Stimulated activated naive CD8-positive, alpha-beta T cell treated with anti-CD3 and anti-CD28 coated beads, Interleukin-15, Interleukin-2, amounts not matched to agents 100 ng/mL and 50 ng/mL, for 24 hours (primary cell): ENCODE results near the gene RAP1GAP2.
A peak's percentile ranks its signal among the peaks of the same experiment; 100 is the strongest.
"Not testable (repeated sequence)": the region's sequence is repeated elsewhere in the genome, so short reads cannot be mapped to it uniquely, and the experiment has no call there.

Experiments used
- H3K27ac Mint-ChIP-seq: one replicate; pipeline ENCODE4 v1.8.0; 2021; ENCODE audit warnings: mild to moderate bottlenecking, mixed read lengths
- H3K27me3 Mint-ChIP-seq: one replicate; pipeline ENCODE4 v1.8.0; 2021; ENCODE audit warnings: mixed read lengths
- H3K36me3 Mint-ChIP-seq: one replicate; pipeline ENCODE4 v1.8.0; 2021; ENCODE audit warnings: low read depth, mixed read lengths
- H3K4me1 Mint-ChIP-seq: one replicate; pipeline ENCODE4 v1.8.0; 2021; ENCODE audit warnings: low read depth, mixed read lengths
- H3K4me3 Mint-ChIP-seq: one replicate; pipeline ENCODE4 v1.8.0; 2021; ENCODE audit warnings: mild to moderate bottlenecking, mixed read lengths
- H3K9me3 Mint-ChIP-seq: one replicate; pipeline ENCODE4 v1.8.0; 2021; ENCODE audit warnings: mixed read lengths

The RAP1GAP2 gene

DNA sequence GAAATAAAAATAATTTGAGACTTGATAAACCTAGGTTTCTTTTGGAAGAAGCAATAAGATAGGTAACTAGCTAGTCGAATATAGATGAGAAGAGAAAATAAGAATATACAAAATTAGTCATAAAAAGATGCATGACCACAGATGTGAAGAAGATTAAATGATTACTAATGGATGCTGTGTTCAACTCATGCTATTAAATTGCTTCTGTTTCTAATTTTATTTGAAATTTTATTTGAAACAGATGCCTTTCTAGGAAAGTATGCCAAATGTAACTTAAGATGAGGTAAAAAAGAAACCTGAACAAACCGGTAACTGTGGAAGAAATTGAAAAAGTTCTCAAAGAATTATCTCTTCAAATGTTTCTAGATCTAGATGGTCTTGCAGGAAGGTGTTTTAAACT is 175.6 kb downstream of the RAP1GAP2 start:
- Mint-ChIP-seq H3K4me1 (no peaks in the 10 kb centered on the region), H3K27ac (no peak overlapping the region), H3K9me3 (no peaks in the 10 kb centered on the region), H3K36me3 (peaks cover 3% of the 10 kb centered on the region), H3K27me3 (no peaks in the 10 kb centered on the region), H3K4me3 (no peak overlapping the region)

DNA sequence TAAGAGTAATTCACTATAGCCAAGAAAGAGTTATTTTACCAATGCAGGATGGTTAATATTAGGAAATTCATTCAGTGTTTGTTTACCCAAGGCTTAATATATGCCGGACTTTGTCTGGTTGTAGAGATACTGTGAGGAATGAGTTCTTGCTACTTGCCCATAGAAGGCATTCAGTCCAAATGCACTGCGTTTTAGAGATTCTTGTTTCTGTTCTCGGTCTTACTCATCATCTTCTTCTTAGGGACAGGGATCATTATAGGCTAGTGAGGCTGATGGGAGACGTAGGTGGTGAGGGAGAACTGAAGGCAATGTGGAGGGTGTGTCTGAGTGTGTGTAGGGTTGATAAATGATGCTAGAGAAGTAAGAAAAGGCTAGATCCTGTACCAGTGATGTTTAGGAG is 176.5 kb downstream of the RAP1GAP2 start:
- Mint-ChIP-seq H3K4me3 (no peak overlapping the region), H3K9me3 (no peaks in the 10 kb centered on the region), H3K27me3 (no peaks in the 10 kb centered on the region), H3K4me1 (no peaks in the 10 kb centered on the region), H3K27ac (no peak overlapping the region), H3K36me3 (peaks cover 3% of the 10 kb centered on the region)

- no peaks in the 10 kb centered on the region for H3K4me1 Mint-ChIP-seq
- peak overlapping the region; percentile 29 for H3K27ac Mint-ChIP-seq
- H3K4me3 Mint-ChIP-seq: no peak overlapping the region
- H3K27me3 Mint-ChIP-seq: no peaks in the 10 kb centered on the region
- no peaks in the 10 kb centered on the region for H3K9me3 Mint-ChIP-seq
- peaks cover 3% of the 10 kb centered on the region for H3K36me3 Mint-ChIP-seq
These were observed 178.1 kb downstream of the RAP1GAP2 start for GRCh38 chr17:2974347-2974746.

- H3K4me3 Mint-ChIP-seq: no peak overlapping the region
- no peaks in the 10 kb centered on the region for H3K27me3 Mint-ChIP-seq
- no peak overlapping the region for H3K27ac Mint-ChIP-seq
- no peaks in the 10 kb centered on the region for H3K4me1 Mint-ChIP-seq
- H3K36me3 Mint-ChIP-seq: peaks cover 3% of the 10 kb centered on the region
- H3K9me3 Mint-ChIP-seq: no peaks in the 10 kb centered on the region
These were observed 179.3 kb downstream of the RAP1GAP2 start for GRCh38 chr17:2975469-2975958.

- no peak overlapping the region for H3K4me3 Mint-ChIP-seq
These were observed 180.9 kb downstream of the RAP1GAP2 start for GRCh38 chr17:2977157-2977556.

GRCh38 chr17:2978116-2978515 is 181.9 kb downstream of the RAP1GAP2 start:
- Mint-ChIP-seq H3K27me3 (no peaks in the 10 kb centered on the region), H3K9me3 (no peaks in the 10 kb centered on the region), H3K36me3 (peaks cover 7% of the 10 kb centered on the region), H3K4me1 (no peaks in the 10 kb centered on the region), H3K27ac (no peak overlapping the region), H3K4me3 (no peak overlapping the region)

More at GRCh38 chr17:2977157-2977556, 180.9 kb downstream of the RAP1GAP2 start:
- H3K27me3 Mint-ChIP-seq: no peaks in the 10 kb centered on the region
- H3K27ac Mint-ChIP-seq: no peak overlapping the region
- H3K9me3 Mint-ChIP-seq: no peaks in the 10 kb centered on the region
- peaks cover 3% of the 10 kb centered on the region for H3K36me3 Mint-ChIP-seq
- H3K4me1 Mint-ChIP-seq: no peaks in the 10 kb centered on the region

DNA sequence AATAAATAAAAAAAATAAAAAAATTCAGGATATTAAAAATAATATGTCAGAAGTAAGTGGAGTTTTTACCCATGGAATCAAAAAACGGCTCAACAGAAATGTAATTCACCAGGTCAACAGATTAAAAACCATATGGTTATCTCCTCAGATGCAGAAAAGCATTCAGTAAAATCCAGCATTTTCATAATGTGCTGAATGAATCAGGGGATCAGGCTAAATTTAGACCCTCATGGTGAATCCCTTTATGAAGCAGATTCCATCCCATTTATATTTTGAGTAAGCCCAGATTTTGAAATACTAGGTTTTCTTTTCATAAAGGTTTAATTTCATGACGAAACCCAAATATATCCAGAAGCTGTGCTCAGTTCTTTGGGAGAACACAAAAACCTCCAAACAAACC is 182.8 kb downstream of the RAP1GAP2 start:
- no peaks in the 10 kb centered on the region for H3K4me1 Mint-ChIP-seq
- H3K36me3 Mint-ChIP-seq: peaks cover 4% of the 10 kb centered on the region
- H3K27me3 Mint-ChIP-seq: no peaks in the 10 kb centered on the region
- no peak overlapping the region for H3K27ac Mint-ChIP-seq
- no peaks in the 10 kb centered on the region for H3K9me3 Mint-ChIP-seq
- no peak overlapping the region for H3K4me3 Mint-ChIP-seq

DNA sequence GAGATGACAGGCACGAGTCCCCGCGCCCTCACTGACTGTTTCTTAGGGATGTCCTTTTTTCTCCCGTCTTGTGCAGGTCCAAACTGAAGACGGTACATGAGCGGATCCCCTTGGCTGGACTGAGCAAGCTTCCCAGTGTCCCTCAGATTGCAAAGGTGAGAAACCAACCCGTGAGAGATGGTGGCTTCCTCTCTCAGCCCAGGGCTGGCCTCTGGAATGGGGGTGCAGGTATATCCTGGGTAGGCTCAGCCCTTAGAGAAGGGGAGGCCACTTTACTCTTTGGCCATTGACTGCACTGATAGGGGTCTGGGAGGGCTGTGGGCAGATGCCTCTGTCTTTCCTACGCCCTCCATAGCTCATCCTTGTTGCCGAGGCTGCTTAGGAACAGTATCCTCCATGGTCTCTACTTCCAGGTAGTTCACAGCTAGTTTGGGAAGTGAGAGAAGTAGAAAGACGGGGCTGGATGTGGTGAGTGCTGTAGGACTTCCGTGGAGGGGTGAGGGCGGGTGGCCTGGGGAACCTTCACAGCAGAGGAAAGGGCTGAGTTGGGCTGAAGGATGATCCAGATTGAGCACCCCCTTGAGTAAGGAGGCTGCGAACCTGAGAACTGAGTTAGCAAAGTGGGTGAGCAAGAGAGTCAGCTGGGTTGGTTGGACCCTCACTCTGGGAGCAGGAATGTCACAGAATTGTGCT is 184.1 kb downstream of the RAP1GAP2 start:
- Mint-ChIP-seq H3K9me3 (no peaks in the 10 kb centered on the region), H3K4me1 (no peaks in the 10 kb centered on the region), H3K4me3 (no peak overlapping the region), H3K36me3 (peaks cover 7% of the 10 kb centered on the region), H3K27ac (no peak overlapping the region), H3K27me3 (no peaks in the 10 kb centered on the region)

- no peak overlapping the region for H3K27ac Mint-ChIP-seq
- H3K9me3 Mint-ChIP-seq: no peaks in the 10 kb centered on the region
- H3K4me1 Mint-ChIP-seq: no peaks in the 10 kb centered on the region
- H3K36me3 Mint-ChIP-seq: peaks cover 12% of the 10 kb centered on the region
- H3K27me3 Mint-ChIP-seq: no peaks in the 10 kb centered on the region
- H3K4me3 Mint-ChIP-seq: no peak overlapping the region
These were observed 184.6 kb downstream of the RAP1GAP2 start for GRCh38 chr17:2980904-2981246.

- peaks cover 13% of the 10 kb centered on the region for H3K36me3 Mint-ChIP-seq
- no peak overlapping the region for H3K4me3 Mint-ChIP-seq
- H3K9me3 Mint-ChIP-seq: no peaks in the 10 kb centered on the region
These were observed 185.1 kb downstream of the RAP1GAP2 start for GRCh38 chr17:2981325-2981724.

DNA sequence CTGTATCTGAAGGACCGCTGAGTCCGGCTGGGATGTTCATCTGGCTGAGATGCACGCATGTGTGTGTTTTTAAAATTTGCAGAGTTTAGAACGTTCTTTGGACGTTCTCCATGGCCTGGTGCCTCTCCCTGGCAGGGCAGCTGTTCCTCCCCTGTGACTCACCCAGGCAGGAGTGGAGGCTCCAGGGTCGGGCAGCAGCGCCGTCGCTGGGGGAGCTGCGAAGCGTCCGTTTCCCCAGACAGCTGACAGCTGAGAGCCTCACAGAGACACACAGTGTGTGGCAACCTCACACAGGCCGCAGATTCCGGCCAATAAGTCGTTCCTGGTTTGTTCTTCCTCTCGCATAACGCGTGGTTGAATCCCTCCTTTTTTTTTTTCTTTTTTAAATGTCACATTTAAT is 186.6 kb downstream of the RAP1GAP2 start:
- no peaks in the 10 kb centered on the region for H3K4me1 Mint-ChIP-seq
- no peak overlapping the region for H3K4me3 Mint-ChIP-seq
- no peaks in the 10 kb centered on the region for H3K27me3 Mint-ChIP-seq
- H3K36me3 Mint-ChIP-seq: peaks cover 13% of the 10 kb centered on the region
- H3K9me3 Mint-ChIP-seq: no peaks in the 10 kb centered on the region
- no peak overlapping the region for H3K27ac Mint-ChIP-seq

More at GRCh38 chr17:2981325-2981724, 185.1 kb downstream of the RAP1GAP2 start:
- Mint-ChIP-seq H3K4me1 (no peaks in the 10 kb centered on the region), H3K27ac (no peak overlapping the region), H3K27me3 (no peaks in the 10 kb centered on the region)

GRCh38 chr17:2983255-2983654 is 187.0 kb downstream of the RAP1GAP2 start:
- Mint-ChIP-seq H3K4me3 (no peak overlapping the region), H3K36me3 (peaks cover 13% of the 10 kb centered on the region), H3K9me3 (no peaks in the 10 kb centered on the region), H3K27me3 (no peaks in the 10 kb centered on the region), H3K4me1 (no peaks in the 10 kb centered on the region), H3K27ac (no peak overlapping the region)

- Mint-ChIP-seq H3K9me3 (no peaks in the 10 kb centered on the region), H3K27me3 (no peaks in the 10 kb centered on the region), H3K36me3 (peaks cover 13% of the 10 kb centered on the region), H3K4me1 (no peaks in the 10 kb centered on the region), H3K4me3 (no peak overlapping the region), H3K27ac (no peak overlapping the region)
These were observed 189.1 kb downstream of the RAP1GAP2 start for GRCh38 chr17:2985318-2985717.

DNA sequence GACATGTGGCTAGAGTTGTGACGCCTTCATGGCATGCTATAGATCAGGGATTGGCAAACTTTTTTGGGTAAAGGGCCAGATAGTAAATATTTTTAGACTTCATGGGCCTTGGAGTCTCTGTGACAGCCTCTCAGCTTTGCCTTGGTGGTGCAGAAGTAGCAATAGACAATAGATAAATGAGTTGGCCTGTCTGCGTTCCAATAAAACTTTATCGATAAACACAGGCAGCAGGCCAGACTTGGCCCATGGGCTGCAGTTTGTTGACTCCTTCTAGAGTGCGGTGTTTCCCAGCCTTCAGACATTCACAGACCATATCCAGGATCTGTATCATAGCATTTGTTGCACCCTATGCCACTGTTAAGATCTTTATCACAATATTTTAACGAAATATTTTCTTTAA is 190.7 kb downstream of the RAP1GAP2 start:
- Mint-ChIP-seq H3K27ac (no peak overlapping the region), H3K4me1 (no peaks in the 10 kb centered on the region), H3K27me3 (no peaks in the 10 kb centered on the region), H3K36me3 (peaks cover 13% of the 10 kb centered on the region), H3K4me3 (no peak overlapping the region), H3K9me3 (no peaks in the 10 kb centered on the region)

DNA sequence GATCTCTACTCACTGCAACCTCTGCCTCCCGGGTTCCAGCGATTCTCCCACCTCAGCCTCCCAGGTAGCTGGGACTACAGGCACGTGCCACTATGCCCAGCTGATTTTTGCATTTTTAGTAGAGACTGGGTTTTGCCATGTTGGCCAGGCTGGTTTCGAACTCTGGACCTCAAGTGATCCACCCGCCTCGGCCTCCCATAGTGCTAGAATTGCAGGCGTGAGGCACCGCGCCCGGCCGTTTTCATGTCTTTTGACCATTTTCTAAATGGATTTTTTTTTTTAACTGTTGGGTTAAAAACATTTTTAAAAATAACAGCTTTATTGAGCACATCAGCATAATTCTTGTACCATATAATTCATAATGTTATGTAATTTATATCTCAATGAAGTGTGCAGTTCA is 193.2 kb downstream of the RAP1GAP2 start:
- H3K4me3 Mint-ChIP-seq, H3K36me3 Mint-ChIP-seq, H3K9me3 Mint-ChIP-seq, H3K27ac Mint-ChIP-seq, H3K4me1 Mint-ChIP-seq, H3K27me3 Mint-ChIP-seq: not testable (repeated sequence)

DNA sequence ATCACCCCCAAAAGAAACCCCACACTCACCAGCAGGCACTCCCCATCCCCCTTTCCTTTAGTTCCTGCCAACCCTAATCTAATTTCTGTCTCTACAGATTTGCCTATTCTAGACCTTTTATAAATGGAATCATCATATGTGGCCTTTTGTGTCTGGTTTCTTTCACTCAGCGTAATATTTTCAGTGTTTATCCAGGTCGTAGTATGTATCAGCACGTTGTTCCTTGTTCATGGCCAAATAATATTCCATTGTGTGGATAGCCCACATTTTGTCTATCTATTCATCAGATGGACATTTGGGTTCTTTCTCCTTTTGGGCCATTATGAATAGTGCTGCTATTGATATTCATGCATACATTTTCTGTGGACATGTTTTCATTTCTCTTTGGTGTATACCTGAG is 193.6 kb downstream of the RAP1GAP2 start:
- no peak overlapping the region for H3K27ac Mint-ChIP-seq
- no peak overlapping the region for H3K4me3 Mint-ChIP-seq
- H3K27me3 Mint-ChIP-seq: no peaks in the 10 kb centered on the region
- H3K36me3 Mint-ChIP-seq: peaks cover 8% of the 10 kb centered on the region
- no peaks in the 10 kb centered on the region for H3K9me3 Mint-ChIP-seq
- no peaks in the 10 kb centered on the region for H3K4me1 Mint-ChIP-seq
